Astrocyte (in vitro differentiated cells and primary cell): ENCODE data around the gene SLC16A1. TPM values are rescaled to one million over a fixed set of nuclear protein-coding genes. Genes with fewer than 3 reads are reported as not detected.

Experiments
- DNase-seq: peaks from one replicate; pipeline ENCODE4 v3.0.0-alpha.2; 2010; ENCODE audit warnings: low read depth
- FAIRE-seq: peaks from 2 replicates; lab custom pipeline; 2011; peaks lifted over from hg19 to GRCh38; lab: Jason Lieb, UNC
- H2AFZ ChIP-seq: 2 replicates; pipeline ENCODE4 v1.6.0; 2012; ENCODE audit warnings: low read depth, low read length, inconsistent platforms
- H3K27ac ChIP-seq: 2 replicates; pipeline ENCODE4 v1.5.1; 2011; ENCODE audit warnings: low read depth, low read length, inconsistent platforms
- H3K27me3 ChIP-seq: 2 replicates; pipeline ENCODE4 v1.6.0; 2011; ENCODE audit warnings: low read length, inconsistent platforms; ENCODE audit not compliant: insufficient read depth
- H3K36me3 ChIP-seq: 2 replicates; pipeline ENCODE4 v1.5.1; 2011; ENCODE audit warnings: low read length, inconsistent platforms; ENCODE audit not compliant: insufficient read depth
- H3K4me1 ChIP-seq: 2 replicates; pipeline ENCODE4 v1.5.1; 2011; ENCODE audit warnings: low read length, inconsistent platforms; ENCODE audit not compliant: insufficient read depth
- H3K4me2 ChIP-seq: 2 replicates; pipeline ENCODE4 v1.6.0; 2012; ENCODE audit warnings: low read length, inconsistent platforms
- H3K4me3 ChIP-seq: 2 replicates; pipeline ENCODE4 v1.5.1; 2011; ENCODE audit warnings: low read depth, mild to moderate bottlenecking, low read length, inconsistent platforms; ENCODE audit not compliant: insufficient read depth
- H3K79me2 ChIP-seq: 2 replicates; pipeline ENCODE4 v1.6.0; 2012; ENCODE audit warnings: mild to moderate bottlenecking, low read length, inconsistent platforms; ENCODE audit not compliant: insufficient read depth
- H3K9ac ChIP-seq: 2 replicates; pipeline ENCODE4 v1.6.0; 2012; ENCODE audit warnings: mild to moderate bottlenecking, low read length, inconsistent platforms
- H3K9me3 ChIP-seq: 2 replicates; pipeline ENCODE4 v1.5.1; 2012; ENCODE audit warnings: low read depth, mild to moderate bottlenecking, low read length, inconsistent platforms; ENCODE audit not compliant: insufficient read depth
- H4K20me1 ChIP-seq: 2 replicates; pipeline ENCODE4 v1.6.0; 2012; ENCODE audit warnings: low read length, inconsistent platforms; ENCODE audit not compliant: insufficient read depth
- H3K27ac Mint-ChIP-seq: one replicate; pipeline ENCODE4 v1.8.0; 2021; ENCODE audit warnings: mild to moderate bottlenecking, mixed read lengths; ENCODE audit not compliant: unreplicated experiment
- H3K27me3 Mint-ChIP-seq: one replicate; pipeline ENCODE4 v1.8.0; 2021; ENCODE audit warnings: low read depth, mixed read lengths; ENCODE audit not compliant: unreplicated experiment
- H3K36me3 Mint-ChIP-seq: one replicate; pipeline ENCODE4 v1.8.0; 2021; ENCODE audit warnings: low read depth, mixed read lengths; ENCODE audit not compliant: unreplicated experiment
- H3K4me1 Mint-ChIP-seq: one replicate; pipeline ENCODE4 v1.8.0; 2021; ENCODE audit warnings: low read depth, mixed read lengths; ENCODE audit not compliant: unreplicated experiment
- H3K4me3 Mint-ChIP-seq: one replicate; pipeline ENCODE4 v1.8.0; 2021; ENCODE audit warnings: mild to moderate bottlenecking, moderate library complexity, mixed read lengths; ENCODE audit not compliant: unreplicated experiment
- H3K9me3 Mint-ChIP-seq: one replicate; pipeline ENCODE4 v1.8.0; 2021; ENCODE audit warnings: mild to moderate bottlenecking, mixed read lengths; ENCODE audit not compliant: unreplicated experiment
- EZH2 ChIP-seq: IDR thresholded peaks from 2 replicates; pipeline ENCODE4 v1.6.1; 2012; ENCODE audit warnings: mild to moderate bottlenecking, low read length, inconsistent platforms; ENCODE audit not compliant: insufficient read depth
- total RNA-seq: library from RNA; stranded (reverse); gene quantifications from 2 replicates; pipeline ENCODE4 v1.2.1, GENCODE V29; 2021
- TF ChIP-seq, protein P1 (sequence below): IDR thresholded peaks from 2 replicates; pipeline ENCODE4 v1.5.1; 2011; ENCODE audit warnings: low read depth, mild to moderate bottlenecking, inconsistent platforms, low read length, moderate library complexity; ENCODE audit not compliant: insufficient read depth

The SLC16A1 gene
- total RNA-seq, 1 donor from 2014 or later, result 153 TPM

DNA sequence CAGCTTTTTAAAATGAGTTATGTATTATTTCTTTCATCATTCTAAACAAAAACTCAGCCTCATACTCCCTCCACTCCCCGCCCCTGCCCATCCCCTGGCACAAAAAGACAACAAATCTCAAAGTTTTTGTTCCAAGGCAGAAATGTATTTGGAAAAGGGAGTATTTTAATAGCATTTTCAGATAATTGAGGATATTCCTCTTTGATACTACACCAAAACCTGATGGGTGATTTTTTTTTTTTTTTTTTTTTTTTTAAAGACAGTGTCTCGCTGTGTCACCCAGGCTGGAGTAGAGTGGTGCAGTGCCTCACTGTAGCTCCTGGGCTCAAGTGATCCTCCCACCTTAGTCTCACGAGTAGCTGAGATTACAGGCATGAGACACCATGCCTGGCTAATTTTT is 16.2 kb downstream of the SLC16A1 start:
- Histone ChIP-seq H3K4me1 (peaks cover 8% of the 10 kb centered on the region), H4K20me1 (peaks cover 30% of the 10 kb centered on the region), H3K27me3 (no peaks in the 10 kb centered on the region), H3K27ac (no peak overlapping the region), H3K4me3 (no peak overlapping the region), H3K79me2 (peaks cover 76% of the 10 kb centered on the region), H3K36me3 (no peaks in the 10 kb centered on the region), H2AFZ (no peak overlapping the region), H3K9ac (no peak overlapping the region), H3K4me2 (no peak overlapping the region), H3K9me3 (no peaks in the 10 kb centered on the region)
- DNase-seq (no peak), FAIRE-seq (no peak)
- no peak overlapping the region for H3K27ac Mint-ChIP-seq
- H3K9me3 Mint-ChIP-seq, result no peaks in the 10 kb centered on the region
- H3K4me1 Mint-ChIP-seq, result peaks cover 30% of the 10 kb centered on the region
- no peaks in the 10 kb centered on the region for H3K27me3 Mint-ChIP-seq
- no peak for TF ChIP-seq EZH2
- TF ChIP-seq, protein P1, sequence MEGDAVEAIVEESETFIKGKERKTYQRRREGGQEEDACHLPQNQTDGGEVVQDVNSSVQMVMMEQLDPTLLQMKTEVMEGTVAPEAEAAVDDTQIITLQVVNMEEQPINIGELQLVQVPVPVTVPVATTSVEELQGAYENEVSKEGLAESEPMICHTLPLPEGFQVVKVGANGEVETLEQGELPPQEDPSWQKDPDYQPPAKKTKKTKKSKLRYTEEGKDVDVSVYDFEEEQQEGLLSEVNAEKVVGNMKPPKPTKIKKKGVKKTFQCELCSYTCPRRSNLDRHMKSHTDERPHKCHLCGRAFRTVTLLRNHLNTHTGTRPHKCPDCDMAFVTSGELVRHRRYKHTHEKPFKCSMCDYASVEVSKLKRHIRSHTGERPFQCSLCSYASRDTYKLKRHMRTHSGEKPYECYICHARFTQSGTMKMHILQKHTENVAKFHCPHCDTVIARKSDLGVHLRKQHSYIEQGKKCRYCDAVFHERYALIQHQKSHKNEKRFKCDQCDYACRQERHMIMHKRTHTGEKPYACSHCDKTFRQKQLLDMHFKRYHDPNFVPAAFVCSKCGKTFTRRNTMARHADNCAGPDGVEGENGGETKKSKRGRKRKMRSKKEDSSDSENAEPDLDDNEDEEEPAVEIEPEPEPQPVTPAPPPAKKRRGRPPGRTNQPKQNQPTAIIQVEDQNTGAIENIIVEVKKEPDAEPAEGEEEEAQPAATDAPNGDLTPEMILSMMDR, result no peak
- H3K36me3 Mint-ChIP-seq, result peaks cover 8% of the 10 kb centered on the region
- no peak overlapping the region for H3K4me3 Mint-ChIP-seq

DNA sequence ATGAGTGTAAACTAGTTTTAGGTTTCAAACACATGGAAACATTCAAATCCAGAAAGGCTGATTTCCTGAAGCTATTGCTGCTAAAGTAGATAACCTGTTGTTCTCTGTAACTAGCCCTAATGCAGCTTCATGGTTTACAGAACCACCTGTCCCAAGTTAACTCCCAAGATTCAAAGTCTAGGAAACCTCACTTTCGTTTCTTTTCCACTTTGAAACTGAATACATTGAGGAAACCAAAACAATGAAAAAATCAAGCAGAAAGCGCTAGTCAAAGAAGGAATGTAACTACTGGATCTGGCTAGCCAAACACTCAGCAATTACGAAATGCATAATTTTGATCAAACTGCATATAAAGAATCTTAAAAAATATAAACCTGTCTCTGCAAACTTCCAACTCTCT is 17.8 kb downstream of the SLC16A1 start:
- Mint-ChIP-seq H3K4me1 (peaks cover 37% of the 10 kb centered on the region), H3K27me3 (no peaks in the 10 kb centered on the region), H3K4me3 (no peak overlapping the region), H3K9me3 (no peaks in the 10 kb centered on the region), H3K27ac (no peak overlapping the region), H3K36me3 (peaks cover 8% of the 10 kb centered on the region)
- no peak overlapping the region for H3K9ac ChIP-seq
- H3K4me1 ChIP-seq, result peaks cover 8% of the 10 kb centered on the region
- DNase-seq (no peak), FAIRE-seq (no peak)
- H3K27me3 ChIP-seq, result no peaks in the 10 kb centered on the region
- H3K27ac ChIP-seq, result no peak overlapping the region
- no peak overlapping the region for H3K4me3 ChIP-seq
- no peak for TF ChIP-seq EZH2
- TF ChIP-seq, protein P1, result no peak
- H3K9me3 ChIP-seq, result no peaks in the 10 kb centered on the region
- H2AFZ ChIP-seq, result no peak overlapping the region
- peaks cover 24% of the 10 kb centered on the region for H4K20me1 ChIP-seq
- H3K79me2 ChIP-seq, result peaks cover 77% of the 10 kb centered on the region
- H3K4me2 ChIP-seq, result no peak overlapping the region
- H3K36me3 ChIP-seq, result no peaks in the 10 kb centered on the region

DNA sequence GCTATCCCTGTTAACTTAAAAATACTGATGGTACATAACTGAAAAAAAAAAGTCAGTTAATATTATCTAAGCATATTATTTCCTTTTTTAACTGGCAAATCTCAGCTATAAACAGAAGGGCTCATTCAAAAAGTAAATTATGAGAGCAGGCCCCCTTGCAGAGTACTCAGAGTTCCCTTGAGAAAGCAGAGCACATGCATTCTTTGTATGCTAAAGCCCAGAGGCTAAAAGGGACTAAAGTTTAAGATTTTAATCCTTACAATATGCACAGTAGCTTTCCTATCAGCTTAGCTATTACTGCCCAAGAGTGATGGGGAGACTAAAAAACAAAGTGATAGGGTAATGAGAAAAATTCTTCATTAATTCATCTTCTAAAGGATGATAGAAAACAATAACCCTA is 18.5 kb downstream of the SLC16A1 start:
- Histone ChIP-seq H3K79me2 (peaks cover 77% of the 10 kb centered on the region), H3K4me2 (no peak overlapping the region), H3K4me3 (no peak overlapping the region), H3K27ac (no peak overlapping the region), H3K4me1 (peaks cover 8% of the 10 kb centered on the region), H2AFZ (no peak overlapping the region), H4K20me1 (peaks cover 17% of the 10 kb centered on the region), H3K9ac (no peak overlapping the region), H3K36me3 (no peaks in the 10 kb centered on the region), H3K27me3 (no peaks in the 10 kb centered on the region), H3K9me3 (no peaks in the 10 kb centered on the region)
- DNase-seq (no peak), FAIRE-seq (no peak)
- peaks cover 37% of the 10 kb centered on the region for H3K4me1 Mint-ChIP-seq
- peak overlapping the region; percentile 97 for H3K27ac Mint-ChIP-seq
- H3K9me3 Mint-ChIP-seq, result no peaks in the 10 kb centered on the region
- no peak for TF ChIP-seq EZH2
- TF ChIP-seq, protein P1, result no peak
- peaks cover 4% of the 10 kb centered on the region for H3K36me3 Mint-ChIP-seq
- no peaks in the 10 kb centered on the region for H3K27me3 Mint-ChIP-seq
- H3K4me3 Mint-ChIP-seq, result no peak overlapping the region
